Lung microvascular endothelial cell (primary cell): ENCODE measurements around the gene P2RY11. TPM values are rescaled to one million over a fixed set of nuclear protein-coding genes. Genes with fewer than 3 reads are reported as not detected.

Source experiments
- DNase-seq, 2 donors: peaks; one replicate each; pipeline versions ENCODE4 v3.0.0 to v3.0.0-alpha.2; 2010; ENCODE audit warnings: low read depth in 2 of 2
- total RNA-seq: library from RNA; depleted of rRNA; stranded (reverse); fragments of >200 nt; gene quantifications from 2 replicates; pipeline ENCODE4 v1.2.1, GENCODE V29; 2014

Gene P2RY11, protein sequence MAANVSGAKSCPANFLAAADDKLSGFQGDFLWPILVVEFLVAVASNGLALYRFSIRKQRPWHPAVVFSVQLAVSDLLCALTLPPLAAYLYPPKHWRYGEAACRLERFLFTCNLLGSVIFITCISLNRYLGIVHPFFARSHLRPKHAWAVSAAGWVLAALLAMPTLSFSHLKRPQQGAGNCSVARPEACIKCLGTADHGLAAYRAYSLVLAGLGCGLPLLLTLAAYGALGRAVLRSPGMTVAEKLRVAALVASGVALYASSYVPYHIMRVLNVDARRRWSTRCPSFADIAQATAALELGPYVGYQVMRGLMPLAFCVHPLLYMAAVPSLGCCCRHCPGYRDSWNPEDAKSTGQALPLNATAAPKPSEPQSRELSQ
- total RNA-seq = 1.1 and 1.8 TPM in 2 replicates

DNA sequence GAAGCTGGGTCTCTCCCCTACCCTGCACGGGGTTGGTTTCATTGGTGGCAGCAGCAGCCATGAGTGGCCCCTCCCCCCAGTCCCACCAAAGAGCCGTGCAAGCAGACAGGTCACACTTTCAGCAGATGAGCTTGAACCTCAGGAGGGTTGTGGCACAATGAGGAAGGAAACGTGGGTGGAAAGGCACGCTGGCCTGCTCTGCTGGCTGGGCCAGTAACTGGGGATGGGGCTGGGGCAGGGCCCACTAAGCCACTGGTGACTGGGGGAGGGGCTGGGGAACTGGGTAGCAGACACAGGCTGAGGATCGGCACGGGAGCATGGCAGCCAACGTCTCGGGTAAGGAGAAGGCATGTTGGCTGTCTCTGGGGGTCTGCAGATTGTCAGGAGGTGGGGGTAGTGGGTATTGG, at the start of gene P2RY11:
Gene P2RY11 (plus strand): TSS at position 289 of the 407 bp plus-strand sequence. CDS start 29 bp downstream, at position 318.
- DNase-seq = no peak

GRCh38 chr19:10061717-10062310, 49.7 kb upstream of the P2RY11 start:
- DNase-seq = peak in 1 of 2 donors; percentile 21

- no peak for DNase-seq
Observed at GRCh38 chr19:10068205-10068604, 43.3 kb upstream of the P2RY11 start.

- no peak for DNase-seq
Observed at GRCh38 chr19:10069046-10069445, 42.4 kb upstream of the P2RY11 start.

DNA sequence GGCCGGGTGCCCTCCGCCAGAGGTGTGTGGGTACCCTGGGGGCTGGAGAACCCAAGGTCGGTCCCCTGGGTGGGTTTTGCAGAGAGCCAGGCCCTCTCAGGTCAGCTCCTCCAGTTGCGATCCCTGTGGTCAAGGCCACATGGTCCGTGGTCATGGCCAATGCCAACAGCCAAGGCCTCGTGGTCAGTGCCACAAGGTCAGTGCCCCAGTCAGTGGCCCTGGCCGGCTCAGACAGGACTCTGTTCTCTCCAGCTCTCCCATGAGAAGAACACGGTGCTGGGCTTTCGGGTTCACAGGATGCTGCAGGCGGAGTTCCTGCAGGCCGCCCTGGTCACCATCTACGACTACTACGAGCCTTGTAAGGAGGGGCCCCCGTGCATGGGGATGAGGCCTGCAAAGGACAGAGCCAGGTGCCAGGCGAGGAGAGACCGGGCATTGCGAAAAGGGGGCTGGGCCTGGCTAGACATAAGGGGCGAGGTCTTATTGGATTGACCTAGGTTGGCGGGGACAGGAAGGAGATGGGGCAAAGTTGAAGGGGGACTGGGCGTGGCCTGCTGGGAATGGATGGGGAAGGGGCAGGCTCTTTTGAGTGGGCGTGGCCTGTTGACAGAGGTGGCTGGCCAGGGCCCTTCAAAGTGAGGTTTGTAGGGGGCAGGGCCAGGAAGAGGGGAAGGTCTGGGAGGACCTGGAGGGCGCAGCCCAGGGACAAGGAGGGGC, 40.6 kb upstream of the P2RY11 start:
- DNase-seq = no peak

GRCh38 chr19:10074153-10074552, 37.3 kb upstream of the P2RY11 start:
- peak; percentile 37 to 48 for DNase-seq

DNA sequence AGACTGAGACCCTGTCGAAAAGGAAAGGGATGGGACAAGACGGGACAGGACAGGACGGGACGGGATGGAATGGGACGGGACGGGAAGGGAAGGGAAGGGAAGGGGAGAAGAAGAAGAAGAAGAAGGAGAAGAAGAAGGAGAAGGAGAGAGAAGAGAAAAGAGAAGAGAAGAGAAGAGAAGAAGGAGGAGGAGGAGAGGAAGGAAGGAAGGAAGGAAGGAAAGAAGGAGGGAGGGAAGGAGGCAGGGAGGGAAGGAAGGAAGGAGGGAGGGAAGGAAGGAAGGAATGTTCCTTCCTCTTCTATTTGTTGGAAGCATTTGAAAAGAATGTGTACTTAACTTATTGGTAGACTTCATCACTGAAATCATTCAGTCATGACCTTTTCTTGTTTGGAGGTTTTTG, 35.0 kb upstream of the P2RY11 start:
- no peak for DNase-seq

DNA sequence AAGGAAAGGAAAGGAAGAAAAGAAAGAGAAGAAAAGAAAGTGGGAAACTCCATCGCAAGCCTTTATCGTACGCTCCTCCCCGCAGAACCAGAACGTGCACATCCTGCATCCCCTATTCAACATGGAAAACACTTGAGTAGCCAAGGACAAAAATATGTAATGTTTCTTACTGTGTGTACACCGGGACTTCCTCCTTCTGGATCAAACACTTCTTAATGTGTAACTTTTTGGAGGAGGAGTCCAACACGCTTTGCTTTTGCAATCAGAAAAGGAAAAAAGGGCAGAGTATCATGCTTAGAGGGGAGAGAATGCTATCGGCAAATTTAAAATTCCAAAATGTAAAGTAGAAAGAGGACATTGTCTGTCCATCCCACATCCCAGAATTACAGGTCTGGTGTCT, 33.2 kb upstream of the P2RY11 start:
- no peak for DNase-seq

- DNase-seq = no peak
Observed at GRCh38 chr19:10079031-10079453, 32.5 kb upstream of the P2RY11 start.

- no peak for DNase-seq
Observed at GRCh38 chr19:10083911-10084310, 27.6 kb upstream of the P2RY11 start.

DNA sequence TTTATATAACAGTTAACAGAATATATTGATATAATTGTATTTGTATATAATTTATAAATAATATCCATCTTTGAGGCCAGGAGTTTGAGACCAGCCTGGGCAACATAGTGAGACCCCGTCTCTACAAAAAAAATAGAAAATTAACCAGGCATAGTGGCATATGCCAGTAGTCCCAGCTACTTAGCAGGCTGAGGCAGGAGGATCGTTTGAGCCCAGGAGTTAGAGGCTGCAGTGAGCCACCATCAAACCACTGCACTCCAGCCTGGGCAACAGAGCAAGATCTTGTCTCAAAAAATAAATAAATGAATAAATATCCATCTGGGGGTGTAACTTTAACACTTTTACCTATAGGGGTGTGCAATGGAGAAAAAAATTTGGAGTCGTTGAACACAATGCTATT, 26.7 kb upstream of the P2RY11 start:
- DNase-seq = no peak

GRCh38 chr19:10085641-10086590, 25.6 kb upstream of the P2RY11 start, which contains the start of gene SHFL:
Gene SHFL, plus strand, starts transcription at chr19:10086317. Its CDS starts 111 bp downstream, at chr19:10086428.
- peak; percentile 66 to 71 for DNase-seq

- DNase-seq = no peak
Observed at GRCh38 chr19:10086591-10087192, 24.8 kb upstream of the P2RY11 start.

GRCh38 chr19:10087296-10088061, 24.0 kb upstream of the P2RY11 start:
- no peak for DNase-seq

GRCh38 chr19:10088949-10089554, 22.4 kb upstream of the P2RY11 start:
- no peak for DNase-seq

DNA sequence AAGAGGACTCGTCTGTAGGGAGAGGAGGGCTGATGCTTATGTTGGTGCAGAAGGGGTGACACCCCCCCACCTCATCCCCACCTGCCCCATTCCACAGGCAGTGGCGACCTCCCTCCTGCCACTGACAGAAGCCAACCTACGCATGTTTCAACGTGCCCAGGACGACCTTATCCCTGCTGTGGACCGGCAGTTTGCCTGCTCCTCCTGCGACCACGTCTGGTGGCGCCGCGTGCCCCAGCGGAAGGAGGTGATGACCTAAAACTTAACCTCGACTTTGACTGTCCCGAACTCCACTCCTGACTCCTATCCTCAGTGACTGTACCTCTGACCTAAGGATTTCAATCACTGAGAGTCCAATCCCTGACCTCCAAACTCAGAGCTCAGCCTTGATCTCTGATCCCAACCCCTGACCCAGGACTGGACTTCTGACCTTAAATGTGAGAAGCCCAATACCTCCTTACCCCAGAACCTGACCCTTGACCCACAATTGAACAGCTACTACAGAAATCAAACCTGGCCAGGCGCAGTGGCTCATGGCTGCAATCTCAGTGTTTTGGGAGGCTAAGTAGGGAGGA, 21.6 kb upstream of the P2RY11 start:
- DNase-seq = no peak

DNA sequence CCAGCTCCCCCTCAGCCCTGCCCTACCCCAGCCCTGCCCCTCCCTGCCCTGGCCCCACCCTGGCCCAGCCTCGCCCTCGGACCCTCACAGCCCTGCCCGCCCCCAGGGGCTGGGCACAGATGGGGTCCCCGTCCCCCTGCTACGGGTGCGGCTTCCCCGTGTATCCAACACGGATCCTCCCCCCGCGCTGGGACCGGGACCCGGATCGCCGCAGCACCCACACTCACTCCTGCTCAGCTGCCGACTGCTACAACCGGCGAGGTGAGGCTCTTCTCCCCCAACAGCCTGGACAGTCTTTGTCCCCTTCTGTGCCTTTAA, 20.2 kb upstream of the P2RY11 start:
- DNase-seq = no peak

DNA sequence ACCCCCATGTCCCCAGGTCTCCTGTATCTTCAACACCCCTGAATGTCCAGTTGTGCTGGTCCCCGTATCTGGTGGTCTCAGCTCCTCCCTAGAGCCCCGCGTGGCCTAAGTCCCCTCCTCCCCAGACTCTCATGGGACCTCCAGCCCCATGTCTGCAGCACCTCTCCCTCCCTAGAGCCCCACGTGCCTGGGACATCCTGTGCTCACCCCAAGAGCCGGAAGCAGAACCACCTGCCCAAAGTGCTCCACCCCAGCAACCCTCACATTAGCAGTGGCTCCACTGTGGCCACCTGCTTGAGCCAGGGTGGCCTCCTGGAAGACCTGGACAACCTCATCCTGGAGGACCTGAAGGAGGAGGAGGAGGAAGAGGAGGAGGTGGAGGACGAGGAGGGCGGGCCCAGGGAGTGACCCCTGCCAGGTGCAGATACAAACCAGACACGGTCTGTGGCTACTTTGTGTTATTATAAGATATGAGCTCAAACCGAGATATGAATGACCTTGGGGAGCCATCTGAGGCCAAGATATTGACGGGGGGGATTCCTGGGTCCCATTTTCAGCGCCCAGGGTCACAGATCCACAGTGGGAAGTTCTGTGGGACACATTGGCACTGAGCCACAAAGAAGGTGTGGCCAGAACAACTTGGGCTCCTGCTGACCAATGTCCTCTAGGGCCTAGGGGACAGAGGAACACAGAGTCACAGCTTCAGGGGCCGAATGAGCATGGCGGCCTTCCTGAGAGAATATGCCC, 19.4 kb upstream of the P2RY11 start:
- DNase-seq = no peak
